C4-2B (cell line): ENCODE results near the gene PA2G4.
A peak's percentile ranks its signal among the peaks of the same experiment; 100 is the strongest.

Experiments used
- H3K27ac ChIP-seq: fragments of 450-650 bp; 2 replicates; pipeline ENCODE4 v1.5.1; 2017
- CTCF ChIP-seq: fragments of 450-650 bp; conservative IDR thresholded peaks from 2 replicates; pipeline ENCODE4 v1.5.1; 2017; ENCODE audit warnings: mild to moderate bottlenecking
- ZFX ChIP-seq: fragments of 450-650 bp; IDR thresholded peaks from 2 replicates; pipeline ENCODE4 v1.6.1; 2017

The PA2G4 gene

GRCh38 chr12:56078931-56079722 is 25.2 kb upstream of the PA2G4 start:
- peak overlapping the region; percentile 97 for H3K27ac ChIP-seq
- TF ChIP-seq CTCF = peak; percentile 98
- TF ChIP-seq ZFX = peak; percentile 31; the same call in 1 of the 2 replicates

GRCh38 chr12:56079723-56080555 is 24.4 kb upstream of the PA2G4 start, which contains the start of gene ERBB3:
Gene ERBB3 (plus strand): TSS chr12:56080165. CDS start chr12:56080301, 136 bp downstream.
- peak within 1 kb of the TSS; percentile 97 for H3K27ac ChIP-seq
- TF ChIP-seq CTCF = no peak
- TF ChIP-seq ZFX = no peak

DNA sequence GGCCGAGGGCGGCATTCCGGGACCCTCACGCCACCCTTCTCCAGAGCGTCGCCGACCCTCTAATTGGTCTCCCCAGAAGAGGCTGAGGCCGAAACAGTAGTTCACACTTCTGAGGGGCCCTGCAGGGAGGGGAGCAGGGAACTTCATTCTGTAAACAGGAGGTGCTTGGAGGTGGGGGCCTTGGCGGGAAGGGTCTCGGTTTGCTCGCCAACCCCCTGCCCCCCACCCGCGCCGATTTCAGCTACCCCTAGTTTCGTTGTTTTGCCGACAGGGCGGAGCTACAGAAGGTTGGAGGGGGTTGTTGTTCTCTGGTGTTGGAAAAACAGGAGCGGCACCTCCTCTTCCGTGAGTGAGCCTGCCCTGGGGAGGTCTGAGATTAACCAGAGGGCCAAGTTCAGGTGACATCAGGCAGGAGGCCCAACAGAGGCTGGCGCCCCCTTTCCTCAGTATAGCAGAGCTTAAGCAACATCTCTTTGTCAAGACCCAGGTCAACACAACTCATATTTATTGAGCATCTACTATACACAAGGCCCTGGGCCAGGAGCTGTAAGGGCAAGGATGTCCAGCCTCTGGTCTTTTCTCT is 23.7 kb upstream of the PA2G4 start:
- peak overlapping the region; percentile 97 for H3K27ac ChIP-seq

GRCh38 chr12:56081393-56082347 is 22.7 kb upstream of the PA2G4 start:
- peak overlapping the region; percentile 97 for H3K27ac ChIP-seq
- no peak for TF ChIP-seq CTCF

More for the DNA sequence above, 23.7 kb upstream of the PA2G4 start:
- TF ChIP-seq ZFX = no peak
- TF ChIP-seq CTCF = no peak; the same call in 1 of the 2 replicates

DNA sequence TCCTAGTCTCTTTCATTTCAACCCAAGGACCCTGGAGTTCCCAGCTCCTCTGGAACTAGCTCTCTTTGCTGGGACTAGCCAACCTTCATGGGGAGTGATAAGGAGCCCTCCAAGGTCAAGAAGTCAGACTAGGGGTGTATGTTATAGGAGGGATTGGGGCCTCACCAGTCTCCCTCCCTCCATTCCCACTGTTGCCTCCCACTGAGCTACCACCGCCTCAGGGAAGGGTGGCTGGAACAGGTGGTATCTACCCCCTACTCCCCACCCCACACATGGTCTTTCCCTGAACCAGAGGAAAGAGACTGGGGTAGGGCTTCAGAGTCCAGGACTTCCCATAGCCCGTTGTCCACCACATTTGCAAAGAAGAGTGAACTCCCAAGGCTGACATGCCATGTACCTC is 22.0 kb upstream of the PA2G4 start:
- TF ChIP-seq CTCF (no peak), ZFX (no peak)
- peak overlapping the region; percentile 97 for H3K27ac ChIP-seq

GRCh38 chr12:56082967-56083366 is 21.4 kb upstream of the PA2G4 start:
- H3K27ac ChIP-seq = no peak overlapping the region
- TF ChIP-seq ZFX = no peak
- TF ChIP-seq CTCF = no peak
